Measurements from ENCODE around the gene COLEC12.

DNA sequence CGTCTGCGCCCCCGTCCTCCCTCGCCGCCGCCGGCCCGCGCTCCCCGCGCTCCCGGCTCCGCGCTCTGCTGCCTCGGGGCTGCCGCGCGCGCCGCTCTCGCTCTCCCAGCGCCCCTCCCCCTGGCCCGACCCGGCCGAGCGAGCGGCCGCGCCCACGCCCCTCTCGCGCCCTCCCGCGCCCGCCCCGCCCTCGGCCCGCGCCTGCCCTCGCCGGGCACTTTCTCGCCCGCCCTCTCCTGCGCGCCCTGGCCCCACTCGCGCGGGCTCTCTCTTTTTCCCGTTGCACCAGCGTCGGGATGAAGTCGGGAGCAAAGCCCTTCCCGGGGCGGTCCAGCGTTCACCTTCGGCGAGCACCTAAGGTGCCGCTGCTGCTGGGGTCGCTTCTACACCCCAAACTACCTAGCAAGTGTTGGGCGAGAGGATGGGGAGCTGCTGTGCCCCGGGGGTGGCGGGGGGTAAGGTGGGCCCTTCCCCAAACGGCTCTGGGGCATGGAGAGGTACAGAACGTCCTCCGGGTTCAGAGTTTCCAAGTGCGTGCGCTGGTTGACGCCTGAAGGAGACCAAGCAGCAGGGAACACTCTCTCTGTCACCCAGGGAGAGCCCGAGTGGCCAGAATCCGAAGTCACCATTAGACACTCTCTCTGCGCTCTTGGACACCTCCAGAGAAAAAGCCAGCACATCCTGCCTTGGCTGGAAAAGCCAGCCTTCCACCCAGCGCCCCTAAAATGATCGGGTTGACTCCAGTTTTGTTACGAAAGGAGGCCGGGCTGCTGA is at the start of gene COLEC12:
- TF ChIP-seq EZH2 (IDR thresholded peaks at IDR 0.05) (no peak), POLR2AphosphoS5 (IDR thresholded peaks at IDR 0.05; ENCODE audit: borderline replicate concordance, low read depth, low read length) (no peak)
